HEK293 (cell line): ENCODE results near the gene FAM81A.

Experiments used
- CTCF ChIP-seq: fragments of 450-650 bp; formaldehyde crosslinking; IDR thresholded peaks from 2 replicates; pipeline ENCODE4 v1.5.1; 2016; ENCODE audit warnings: missing biosample characterization, missing genetic modification characterization
- YY1 ChIP-seq: fragments of 450-650 bp; formaldehyde crosslinking; IDR thresholded peaks from 2 replicates; pipeline ENCODE4 v1.5.1; 2018; ENCODE audit warnings: missing biosample characterization, missing genetic modification characterization
- ZNF324 ChIP-seq: fragments of 450-650 bp; formaldehyde crosslinking; IDR thresholded peaks from 2 replicates; pipeline ENCODE4 v1.5.1; 2016; ENCODE audit warnings: missing biosample characterization, missing genetic modification characterization
- ZNF510 ChIP-seq: fragments of 450-650 bp; formaldehyde crosslinking; IDR thresholded peaks from 2 replicates; pipeline ENCODE4 v1.5.1; 2018; ENCODE audit warnings: mild to moderate bottlenecking, missing genetic modification characterization, missing biosample characterization; ENCODE audit not compliant: insufficient replicate concordance
- ZNF776 ChIP-seq: fragments of 450-650 bp; formaldehyde crosslinking; IDR thresholded peaks from 2 replicates; pipeline ENCODE4 v1.5.0; 2017; ENCODE audit warnings: missing biosample characterization, missing genetic modification characterization, borderline replicate concordance

GRCh38 chr15:59540654-59541053 lies 102.7 kb downstream of the FAM81A start:
- no peak for TF ChIP-seq ZNF510 (tag by site-specific recombination)
- no peak for TF ChIP-seq YY1 (tag by site-specific recombination)
- no peak for TF ChIP-seq ZNF776 (tag by site-specific recombination)
- TF ChIP-seq ZNF324 = no peak
- TF ChIP-seq CTCF = no peak
